NCI-H526 treated with DMSO at 0.1 percent for 48 hours (cell line): ENCODE results near the gene KLK12.
"Not testable (repeated sequence)": the region's sequence is repeated elsewhere in the genome, so short reads cannot be mapped to it uniquely, and the experiment has no call there.

Experiments used
- DNase-seq: peaks from one replicate; lab custom pipeline; 2025; lab: John Stamatoyannopoulos, UW

KLK12 gene

GRCh38 chr19:51015691-51016267 is 19.0 kb downstream of the KLK12 start:
- no peak for DNase-seq

- DNase-seq: no peak
Measured at GRCh38 chr19:51014242-51014641, 20.6 kb downstream of the KLK12 start.

GRCh38 chr19:51012661-51013190 is 22.1 kb downstream of the KLK12 start:
- DNase-seq: no peak

GRCh38 chr19:51010066-51010795 is 24.6 kb downstream of the KLK12 start:
- DNase-seq: no peak

- DNase-seq: no peak
Measured at GRCh38 chr19:51009061-51009891, 25.5 kb downstream of the KLK12 start.

GRCh38 chr19:51007488-51007887 is 27.3 kb downstream of the KLK12 start:
- no peak for DNase-seq

GRCh38 chr19:51006406-51006805 is 28.4 kb downstream of the KLK12 start:
- no peak for DNase-seq

GRCh38 chr19:51005248-51005647 is 29.6 kb downstream of the KLK12 start:
- DNase-seq: no peak

GRCh38 chr19:51003316-51003715 is 31.5 kb downstream of the KLK12 start:
- no peak for DNase-seq

- DNase-seq: no peak
Measured at GRCh38 chr19:51002542-51003311, 32.1 kb downstream of the KLK12 start.

GRCh38 chr19:51002089-51002532 is 32.7 kb downstream of the KLK12 start:
- no peak for DNase-seq

- DNase-seq: no peak
Measured at GRCh38 chr19:51001515-51001914, 33.3 kb downstream of the KLK12 start, which contains the start of gene KLK8. TSS of gene KLK8 (minus strand) at chr19:51001604. CDS start at chr19:51001167, 437 bp downstream.

- DNase-seq: no peak
Measured at GRCh38 chr19:51000981-51001380, 33.8 kb downstream of the KLK12 start.

- no peak for DNase-seq
Measured at GRCh38 chr19:51000426-51000825, 34.4 kb downstream of the KLK12 start.

GRCh38 chr19:50998686-50999085 is 36.1 kb downstream of the KLK12 start:
- DNase-seq: no peak

GRCh38 chr19:50998061-50998460 is 36.7 kb downstream of the KLK12 start:
- DNase-seq: no peak

GRCh38 chr19:50994129-50994528 is 40.7 kb downstream of the KLK12 start:
- no peak for DNase-seq

GRCh38 chr19:50992666-50993035 is 42.2 kb downstream of the KLK12 start:
- DNase-seq: no peak

GRCh38 chr19:50984416-50984815 is 50.4 kb downstream of the KLK12 start:
- DNase-seq: not testable (repeated sequence)

GRCh38 chr19:50983625-50984292 is 51.0 kb downstream of the KLK12 start, which contains the start of gene KLK7:
TSS of gene KLK7 (minus strand) at chr19:50983917. CDS start at chr19:50982399, 1,518 bp downstream.
- DNase-seq: no peak

GRCh38 chr19:50982186-50982585 is 52.6 kb downstream of the KLK12 start:
- no peak for DNase-seq
